Esophagus squamous epithelium (tissue), 4 donors: Measurements from ENCODE around the gene BNIPL.

Source experiments
- POLR2A ChIP-seq, 4 donors: fragments of 450-650 bp; IDR thresholded peaks; one replicate each; pipeline ENCODE4 v1.6.1; 2017; ENCODE audit warnings: antibody characterized with exemption in 4 of 4, mild to moderate bottlenecking in 4 of 4, moderate library complexity in 3 of 4
- TF ChIP-seq, protein P1 (sequence below), 6 experiments: fragments of 450-650 bp in 4 of 6; fragments of 200-600 bp in 2 of 6; sonication (generic) in 2 of 6; IDR thresholded peaks; one replicate each; pipeline ENCODE4 v1.5.1; 2016 to 2019; ENCODE audit warnings: antibody characterized with exemption in 6 of 6, mild to moderate bottlenecking in 4 of 6, moderate library complexity in 4 of 6

- TF ChIP-seq, protein P1, sequence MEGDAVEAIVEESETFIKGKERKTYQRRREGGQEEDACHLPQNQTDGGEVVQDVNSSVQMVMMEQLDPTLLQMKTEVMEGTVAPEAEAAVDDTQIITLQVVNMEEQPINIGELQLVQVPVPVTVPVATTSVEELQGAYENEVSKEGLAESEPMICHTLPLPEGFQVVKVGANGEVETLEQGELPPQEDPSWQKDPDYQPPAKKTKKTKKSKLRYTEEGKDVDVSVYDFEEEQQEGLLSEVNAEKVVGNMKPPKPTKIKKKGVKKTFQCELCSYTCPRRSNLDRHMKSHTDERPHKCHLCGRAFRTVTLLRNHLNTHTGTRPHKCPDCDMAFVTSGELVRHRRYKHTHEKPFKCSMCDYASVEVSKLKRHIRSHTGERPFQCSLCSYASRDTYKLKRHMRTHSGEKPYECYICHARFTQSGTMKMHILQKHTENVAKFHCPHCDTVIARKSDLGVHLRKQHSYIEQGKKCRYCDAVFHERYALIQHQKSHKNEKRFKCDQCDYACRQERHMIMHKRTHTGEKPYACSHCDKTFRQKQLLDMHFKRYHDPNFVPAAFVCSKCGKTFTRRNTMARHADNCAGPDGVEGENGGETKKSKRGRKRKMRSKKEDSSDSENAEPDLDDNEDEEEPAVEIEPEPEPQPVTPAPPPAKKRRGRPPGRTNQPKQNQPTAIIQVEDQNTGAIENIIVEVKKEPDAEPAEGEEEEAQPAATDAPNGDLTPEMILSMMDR (IDR thresholded peaks at IDR 0.05): no peak
- no peak for TF ChIP-seq POLR2A (IDR thresholded peaks at IDR 0.05)
Observed at GRCh38 chr1:151039521-151039920, 3.1 kb downstream of the BNIPL start.
